SKM-1 (cell line): ENCODE results near the gene TPSB2.
"Not testable (repeated sequence)": the region's sequence is repeated elsewhere in the genome, so short reads cannot be mapped to it uniquely, and the experiment has no call there.

Experiments used
- DNase-seq: peaks from one replicate; lab custom pipeline; 2025; ENCODE audit not compliant: unreplicated experiment; lab: John Stamatoyannopoulos, UW

TPSB2 gene

DNA sequence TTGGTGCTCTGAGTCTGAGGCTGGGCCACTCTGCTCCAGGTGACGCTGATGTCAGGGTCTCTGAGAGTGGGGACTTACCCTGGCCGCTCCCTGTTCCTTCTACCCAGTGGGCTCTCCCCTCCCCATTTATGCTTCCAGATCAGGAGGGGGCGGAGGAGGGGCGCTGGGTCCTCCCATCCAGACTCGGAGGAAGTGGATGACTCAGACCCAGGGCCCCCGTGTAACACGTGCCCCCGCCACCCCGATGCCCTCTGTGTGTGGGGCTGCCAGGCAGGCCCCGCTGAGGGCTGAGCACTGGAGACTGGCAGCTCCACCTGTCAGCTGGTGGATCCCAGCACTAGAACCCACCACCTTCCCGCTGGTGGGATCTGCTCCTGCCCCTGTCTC is at the start of gene TPSB2:
TSS of gene TPSB2 (minus strand) at position 101 of the 387 bp plus-strand sequence. CDS start 233 bp downstream, outside the sequence.
- DNase-seq: not testable (repeated sequence)

DNA sequence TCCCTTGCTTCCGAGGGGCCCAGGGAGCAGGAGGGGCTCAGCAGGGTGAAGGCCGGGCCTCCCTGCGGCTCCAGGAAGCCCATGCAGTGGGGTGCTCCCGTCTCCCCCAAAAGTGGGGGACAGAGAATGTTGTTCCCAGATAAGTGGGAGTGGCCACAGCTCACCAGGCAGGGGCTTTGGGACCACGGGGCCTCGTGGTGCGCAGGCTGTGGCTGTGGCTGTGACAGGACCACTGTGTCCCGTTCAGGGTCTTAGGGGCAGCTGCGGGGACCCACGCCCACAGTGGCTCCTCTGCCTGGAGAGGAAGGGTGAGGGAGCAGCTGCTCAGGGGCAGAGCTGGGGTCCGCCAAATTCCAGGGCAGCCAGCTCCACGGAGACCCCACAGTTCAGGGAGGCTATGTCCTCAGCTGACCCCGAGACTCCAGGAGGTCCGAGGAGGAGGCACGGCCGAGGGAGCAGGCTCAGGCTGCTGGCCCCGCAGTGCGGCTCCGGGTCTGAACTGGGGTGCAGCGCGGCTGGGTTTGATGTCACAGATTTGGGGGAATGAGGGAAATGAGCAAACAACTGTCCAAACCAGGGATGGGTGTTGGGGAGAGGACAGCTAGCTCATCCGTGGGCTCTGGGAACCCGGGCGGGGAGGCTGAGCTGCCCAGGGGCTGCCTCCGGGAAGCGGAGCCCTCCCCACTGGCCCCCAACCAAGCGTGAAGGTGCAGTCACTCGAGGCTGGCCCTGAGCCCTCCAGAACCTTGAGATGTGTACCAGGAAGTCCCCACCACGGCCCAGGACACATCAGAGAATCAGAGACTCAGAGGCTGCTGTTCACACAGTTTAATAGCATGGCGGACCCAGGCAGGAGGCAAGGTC is 49.3 kb upstream of the TPSB2 start:
- DNase-seq: no peak

DNA sequence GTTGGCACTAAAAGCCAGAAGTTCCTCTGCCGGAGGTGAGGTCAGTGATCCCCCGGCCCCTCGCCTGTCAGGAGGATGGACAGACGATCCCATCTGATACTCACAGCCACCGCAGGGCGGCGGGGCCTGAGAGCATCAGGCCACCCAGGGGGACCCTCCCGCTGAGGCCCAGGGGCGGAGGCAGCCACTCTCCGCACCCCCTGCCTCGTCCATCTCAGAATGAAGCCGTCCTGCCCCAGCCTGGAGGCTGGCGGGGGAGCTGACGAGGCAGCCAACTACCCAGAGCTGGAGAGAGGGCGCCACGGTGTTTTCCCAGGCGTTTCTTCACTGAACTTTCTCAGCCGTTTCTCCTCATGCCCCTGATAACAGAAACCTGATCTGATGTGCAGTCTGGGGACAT is 48.5 kb upstream of the TPSB2 start:
- no peak for DNase-seq

DNA sequence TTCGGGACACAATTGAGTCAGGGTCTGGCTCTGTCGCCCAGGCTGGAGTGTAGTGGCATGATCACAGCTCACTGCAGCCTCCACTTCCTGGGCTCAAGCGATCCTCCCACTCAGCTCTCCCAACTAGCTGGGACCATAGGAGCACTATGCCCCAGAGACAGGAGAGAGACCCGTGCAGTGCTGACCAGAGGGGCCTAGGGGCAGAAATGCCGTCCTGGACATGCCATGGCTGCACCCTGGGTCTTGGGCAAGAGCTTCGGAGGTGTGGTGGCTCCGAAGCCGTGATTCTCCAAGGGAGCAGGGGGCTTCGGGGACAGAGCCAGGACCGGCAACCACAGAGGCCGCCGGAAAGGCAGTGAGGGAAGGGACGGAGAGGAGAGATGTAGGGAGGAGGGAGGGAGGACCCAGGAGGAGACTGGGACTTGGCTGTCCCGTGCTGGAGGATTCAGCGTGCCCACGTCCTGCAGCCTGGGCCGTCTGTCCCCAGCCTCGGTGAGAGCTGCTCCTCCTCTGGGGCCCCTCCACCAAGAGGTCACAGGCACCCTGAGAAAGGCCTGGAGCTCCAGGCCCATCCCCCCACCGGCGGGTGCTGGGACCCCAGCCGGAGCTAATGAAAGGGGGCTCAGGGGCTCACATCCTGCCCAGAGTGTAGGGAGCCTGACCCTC is 47.8 kb upstream of the TPSB2 start:
- DNase-seq: no peak

DNA sequence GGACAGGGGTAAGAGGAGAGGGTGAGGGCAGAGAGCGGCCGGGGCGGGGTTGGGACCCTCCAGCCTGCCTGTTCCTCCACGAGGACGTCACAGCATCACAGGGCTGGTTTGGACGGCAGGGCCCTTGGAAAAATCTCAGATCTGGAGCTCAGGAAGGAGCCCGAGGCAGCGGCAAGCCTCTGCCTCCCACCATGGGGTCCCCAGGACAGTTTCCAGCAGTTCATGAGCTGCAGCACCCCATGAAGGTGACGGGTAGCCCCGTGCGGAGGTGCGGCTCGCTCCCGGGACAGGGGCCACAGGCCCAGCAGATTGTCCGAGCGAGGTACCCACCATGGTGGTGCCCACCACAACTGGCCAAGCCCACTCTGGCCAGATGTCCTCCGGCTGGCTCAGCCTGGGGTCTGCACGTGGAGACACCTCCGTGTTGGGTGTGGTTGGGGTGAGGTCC is 47.2 kb upstream of the TPSB2 start:
- no peak for DNase-seq

DNA sequence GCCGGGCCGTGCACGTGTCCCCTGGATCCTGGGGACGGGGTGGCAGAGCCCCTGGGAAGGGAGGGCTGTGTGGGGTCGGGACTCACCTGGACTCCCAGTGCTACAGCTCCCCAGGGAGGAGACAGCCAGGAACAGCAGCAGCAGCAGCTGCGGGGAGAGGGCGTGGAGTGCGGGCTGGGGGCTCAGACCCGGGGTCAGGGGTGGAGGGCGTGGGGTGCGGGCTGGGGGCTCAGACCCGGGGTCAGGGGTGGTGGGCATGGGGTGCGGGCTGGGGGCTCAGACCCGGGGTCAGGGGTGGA is 46.5 kb upstream of the TPSB2 start:
- no peak for DNase-seq

DNA sequence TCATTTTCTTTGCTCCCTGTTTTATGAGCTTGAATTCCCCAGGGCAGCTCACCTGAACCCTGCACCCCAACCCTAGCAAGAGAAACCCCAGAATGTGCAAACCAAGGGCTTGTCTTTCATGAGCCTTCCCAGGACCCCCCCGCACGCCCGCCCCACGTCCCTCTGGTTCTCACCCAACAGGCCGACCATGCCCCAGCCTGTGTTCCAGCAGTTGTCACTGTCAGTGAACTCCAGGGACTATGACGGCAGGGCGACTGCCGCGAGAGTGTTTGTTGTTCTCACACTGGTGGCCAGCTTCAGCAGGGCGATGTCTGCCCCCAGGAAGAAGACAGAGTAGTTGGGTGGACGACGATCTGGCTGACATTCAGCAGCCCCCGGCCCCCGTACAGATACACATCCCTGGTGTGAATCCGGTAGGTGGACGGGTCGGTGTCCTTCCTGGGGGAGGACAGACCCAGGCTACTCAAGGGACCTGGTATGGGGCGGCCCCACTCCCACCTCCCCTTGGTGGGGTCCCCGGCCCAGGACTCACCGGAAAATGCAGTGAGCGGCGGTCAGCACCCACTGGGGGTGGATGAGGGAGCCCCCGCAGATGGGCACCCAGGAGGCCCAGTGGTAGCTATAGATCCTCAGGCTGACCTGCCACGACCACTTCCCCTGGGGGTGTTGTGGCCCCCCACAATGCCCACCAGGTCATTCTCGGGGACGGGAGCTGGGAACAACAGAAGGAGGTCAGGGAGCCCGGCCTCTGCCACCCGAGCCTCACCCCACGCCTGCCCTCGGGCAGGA is 46.0 kb upstream of the TPSB2 start:
- DNase-seq: no peak

DNA sequence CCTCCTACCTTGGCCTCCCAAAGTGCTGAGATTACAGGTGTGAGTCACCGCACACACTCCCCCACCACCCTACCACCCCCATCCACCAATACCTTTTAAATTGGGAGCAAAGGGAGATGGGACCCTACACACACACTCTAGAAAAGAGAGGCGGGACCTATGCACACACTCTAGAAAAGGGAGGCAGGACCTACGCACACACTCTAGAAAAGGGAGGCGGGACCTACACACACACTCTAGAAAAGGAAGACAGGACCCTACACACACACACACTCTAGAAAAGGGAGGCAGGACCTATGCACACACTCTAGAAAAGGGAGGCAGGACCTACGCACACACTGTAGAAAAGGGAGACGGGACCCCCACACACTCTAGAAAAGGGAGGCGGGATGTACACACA is 44.8 kb upstream of the TPSB2 start:
- DNase-seq: no peak

DNA sequence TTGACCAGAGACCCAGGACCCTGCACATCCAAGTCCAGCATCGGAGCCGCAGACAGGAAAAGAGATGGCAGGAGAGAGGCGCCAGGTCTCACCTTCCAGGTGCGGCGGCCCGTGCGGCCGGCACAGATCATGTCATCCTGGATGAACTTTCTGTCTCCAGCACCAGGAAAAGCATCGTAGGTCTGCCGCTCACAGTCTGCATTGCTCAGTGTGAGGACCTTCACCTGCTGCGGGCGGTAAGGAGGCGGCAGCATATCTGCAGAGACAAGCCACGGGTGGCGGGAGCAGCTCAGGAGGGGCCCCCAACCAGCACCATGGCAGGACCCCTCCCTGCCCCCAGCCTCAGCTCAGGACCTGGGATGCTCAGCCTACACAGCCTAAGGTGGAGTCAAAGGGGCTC is 43.8 kb upstream of the TPSB2 start:
- no peak for DNase-seq

DNA sequence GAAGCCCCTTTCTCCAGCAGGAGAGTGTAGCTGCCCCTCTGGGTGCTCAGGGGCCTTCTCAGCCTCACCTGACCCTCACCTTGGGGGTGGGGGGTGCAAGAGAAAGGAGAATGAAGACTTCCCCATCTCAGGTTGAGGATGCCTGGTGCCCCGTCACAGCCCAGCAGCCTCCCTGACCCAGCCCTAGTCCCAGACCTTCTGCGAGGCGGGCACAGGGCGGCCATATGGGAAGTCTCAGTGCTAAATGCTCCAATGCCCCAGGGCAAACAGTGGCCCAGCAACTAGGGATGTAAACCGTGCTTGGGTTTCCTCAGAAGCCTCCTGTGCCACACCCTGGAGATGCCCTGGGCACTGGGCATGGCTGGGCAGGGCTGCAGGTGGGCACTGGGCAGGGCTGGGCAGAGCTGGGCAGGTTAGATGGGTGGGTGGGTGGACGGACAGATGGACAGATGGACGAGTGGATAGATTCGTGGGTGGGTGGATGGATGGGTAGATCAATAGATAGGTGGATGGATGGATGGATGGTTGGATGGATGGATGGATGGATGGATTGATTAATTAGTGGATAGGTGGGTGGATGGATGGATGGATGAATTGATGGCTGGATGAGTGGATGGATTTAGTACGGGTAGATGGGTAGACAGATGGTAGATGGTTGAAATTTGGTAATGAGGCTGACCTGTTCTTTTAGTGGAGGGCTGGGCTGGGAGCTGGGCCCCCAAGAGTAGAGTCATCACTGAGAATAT is 42.6 kb upstream of the TPSB2 start:
- no peak for DNase-seq

DNA sequence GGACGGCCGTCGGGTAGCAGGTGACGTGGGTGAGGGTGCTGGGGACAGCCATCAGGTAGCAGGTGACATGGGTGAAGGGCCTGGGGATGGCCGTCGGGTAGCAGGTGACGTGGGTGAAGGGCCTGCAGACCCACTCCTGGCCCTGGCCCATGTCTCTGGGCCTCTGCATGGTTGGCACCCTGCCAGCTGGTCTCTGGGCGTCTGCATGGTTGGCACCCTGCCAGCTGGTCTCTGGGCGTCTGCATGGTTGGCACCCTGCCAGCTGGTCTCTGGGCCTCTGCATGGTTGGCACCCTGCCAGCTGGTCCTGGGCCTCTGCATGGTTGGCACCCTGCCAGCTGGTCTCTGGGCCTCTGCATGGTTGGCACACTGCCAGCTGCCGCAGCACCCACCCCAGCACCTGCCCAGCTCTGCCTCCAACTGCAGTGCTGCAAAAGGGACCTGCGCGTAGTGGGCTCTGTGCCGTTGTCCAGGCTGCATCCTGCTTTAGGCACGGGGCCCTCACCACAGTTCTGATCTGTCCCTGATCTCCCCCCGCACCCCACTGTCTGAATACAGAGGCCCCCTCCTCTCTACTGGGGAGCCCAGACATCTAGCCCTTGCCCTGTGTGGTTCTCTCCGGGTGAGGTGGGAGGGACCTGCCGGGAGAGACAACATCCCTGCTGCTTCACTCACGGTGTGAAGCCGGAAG is 41.9 kb upstream of the TPSB2 start:
- DNase-seq: not testable (repeated sequence)

DNA sequence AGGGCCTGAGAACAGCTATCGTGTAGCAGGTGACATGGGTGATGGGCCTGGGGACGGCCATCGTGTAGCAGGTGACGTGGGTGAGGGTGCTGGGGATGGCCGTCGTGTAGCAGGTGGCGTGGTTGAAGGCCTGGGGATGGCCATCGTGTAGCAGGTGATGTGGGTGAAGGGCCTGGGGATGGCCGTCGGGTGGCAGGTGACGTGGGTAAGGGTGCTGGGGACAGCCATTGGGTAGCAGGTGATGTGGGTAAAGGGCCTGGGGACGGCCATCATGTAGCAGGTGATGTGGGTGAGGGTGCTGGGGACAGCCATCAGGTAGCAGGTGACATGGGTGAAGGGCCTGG is 41.4 kb upstream of the TPSB2 start:
- DNase-seq: no peak

DNA sequence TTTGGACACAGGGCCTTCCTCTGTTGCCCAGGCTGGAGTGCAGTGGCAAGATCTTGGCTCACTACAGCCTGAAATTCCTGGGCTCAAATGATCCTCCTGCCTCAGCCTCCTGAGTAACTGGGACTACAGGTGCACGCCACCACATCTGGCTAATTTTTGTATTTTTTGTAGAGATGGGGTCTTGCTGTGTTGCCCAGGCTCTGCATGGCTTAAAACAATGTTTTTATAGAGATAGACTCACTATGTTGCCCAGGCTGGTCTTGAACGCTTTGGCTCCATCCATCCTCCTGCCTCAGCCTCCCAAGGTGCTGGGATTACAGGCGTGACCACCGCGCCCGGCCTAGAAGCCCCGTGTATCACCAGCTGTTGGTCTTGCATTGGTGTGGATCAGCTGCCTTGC is 39.4 kb upstream of the TPSB2 start:
- not testable (repeated sequence) for DNase-seq

DNA sequence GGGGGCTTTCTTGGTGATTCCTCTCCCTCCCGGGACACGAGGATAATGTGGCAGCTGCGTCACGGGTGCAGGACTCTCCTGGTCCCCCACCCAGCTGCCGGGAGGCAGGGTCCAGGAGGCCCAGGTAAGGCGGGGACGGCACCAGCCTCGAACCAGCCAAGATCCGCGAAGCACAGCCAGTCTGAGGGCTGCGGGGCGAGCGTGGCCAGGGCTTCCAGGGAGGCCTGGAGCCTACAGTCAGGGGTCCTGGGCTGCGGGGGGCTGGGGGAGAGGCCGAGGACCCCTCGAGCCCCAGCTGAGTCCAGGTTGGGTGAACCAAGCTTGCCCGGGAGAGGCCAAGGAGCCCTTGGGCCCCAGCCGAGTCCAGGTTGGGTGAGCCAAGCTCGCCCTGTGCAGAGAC is 35.8 kb upstream of the TPSB2 start:
- no peak for DNase-seq

DNA sequence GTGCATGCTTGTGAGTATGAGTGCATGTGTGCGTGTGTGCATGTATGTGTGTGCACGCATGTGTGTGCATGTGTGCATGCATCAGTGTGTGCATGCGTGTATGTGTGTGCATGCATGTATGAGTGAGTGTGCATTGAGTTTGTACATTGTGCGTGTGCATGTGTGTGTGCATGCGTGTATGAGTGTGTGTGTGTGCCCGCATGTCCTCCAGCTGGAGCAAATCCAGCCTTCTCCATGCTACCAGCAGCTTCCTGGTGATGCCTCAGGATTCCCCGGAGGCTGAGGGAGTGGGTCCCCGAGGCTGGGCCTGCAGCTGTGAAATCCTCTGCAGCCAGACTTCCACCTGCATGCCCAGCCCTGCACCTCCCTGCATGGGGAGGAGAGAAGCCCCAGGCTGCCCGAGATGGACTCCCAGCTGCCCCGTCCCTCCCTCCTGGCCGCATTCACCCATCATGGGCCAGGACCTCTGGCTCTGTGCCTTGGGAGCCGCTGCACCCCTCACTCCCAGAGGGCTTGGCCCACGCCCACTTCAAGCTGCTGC is 35.2 kb upstream of the TPSB2 start:
- no peak for DNase-seq

DNA sequence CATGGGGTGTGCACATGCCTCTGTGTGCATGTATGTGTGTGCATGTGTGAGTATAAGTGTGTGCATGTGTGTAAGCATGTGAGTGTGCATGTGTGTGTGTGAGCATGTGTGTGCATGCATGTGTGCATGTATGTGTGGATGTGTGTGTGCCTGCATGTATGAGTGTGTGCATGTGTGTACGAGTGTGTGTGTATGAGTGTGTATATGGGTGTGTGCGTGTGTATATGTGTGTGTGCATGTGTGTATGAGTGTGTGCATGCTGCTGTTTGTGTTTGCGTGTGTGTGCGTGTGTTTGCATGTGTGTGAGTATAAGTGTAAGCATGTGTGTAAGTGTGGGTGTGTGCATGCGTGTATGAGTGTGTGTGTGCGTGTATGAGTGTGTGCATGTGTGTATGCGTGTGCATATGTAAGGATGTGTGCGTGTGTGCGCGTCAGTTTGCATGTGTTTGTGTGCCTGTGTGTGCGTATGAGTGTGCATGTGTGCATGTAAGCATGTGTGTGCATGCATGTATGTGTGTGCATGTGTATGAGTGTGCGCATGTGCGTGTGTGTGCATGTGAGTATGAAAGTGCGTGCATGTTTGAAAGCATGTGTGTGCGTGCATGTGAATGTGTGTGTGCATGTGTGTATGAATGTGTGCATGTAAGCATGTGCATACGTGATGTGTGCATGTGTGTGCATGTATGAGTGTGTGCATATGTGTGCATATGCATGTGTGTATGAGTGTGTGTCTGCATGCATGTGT is 34.5 kb upstream of the TPSB2 start:
- no peak for DNase-seq

DNA sequence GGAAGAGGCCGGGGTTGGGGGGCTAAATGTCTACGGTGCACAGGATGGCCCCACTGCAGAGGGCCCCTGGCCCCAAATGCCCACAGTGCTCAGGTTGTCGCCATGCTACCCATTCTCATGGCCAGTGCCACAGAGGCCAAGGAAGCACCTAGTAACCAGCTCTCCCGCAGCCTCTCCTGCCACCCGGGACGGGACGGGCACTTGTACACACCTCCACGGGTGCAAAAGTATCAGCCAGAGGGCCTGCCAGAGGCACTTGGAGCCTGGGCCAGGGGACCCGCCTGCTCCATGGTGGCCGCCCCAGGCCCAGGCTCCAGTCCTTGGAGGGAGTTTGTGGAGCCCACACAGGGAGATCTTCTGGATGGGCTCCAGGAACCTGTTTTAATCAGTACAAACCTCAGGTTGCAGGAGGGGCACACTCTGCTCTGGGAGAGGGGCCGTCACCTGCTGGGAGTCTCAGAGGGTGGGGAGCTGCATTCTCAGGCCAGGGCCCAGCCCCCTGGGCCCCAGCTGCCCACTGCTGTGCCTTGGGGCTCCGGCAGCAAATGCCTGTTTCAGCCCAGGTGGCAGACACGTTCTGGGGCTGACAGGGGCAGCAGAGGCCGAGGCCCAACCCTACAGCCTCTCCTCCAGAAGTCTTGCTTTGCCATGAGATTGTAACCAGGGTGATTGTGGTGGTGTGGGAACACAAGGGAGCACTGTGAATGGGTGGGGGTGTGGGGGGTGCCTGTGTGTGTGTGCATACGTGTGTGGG is 33.8 kb upstream of the TPSB2 start:
- no peak for DNase-seq

DNA sequence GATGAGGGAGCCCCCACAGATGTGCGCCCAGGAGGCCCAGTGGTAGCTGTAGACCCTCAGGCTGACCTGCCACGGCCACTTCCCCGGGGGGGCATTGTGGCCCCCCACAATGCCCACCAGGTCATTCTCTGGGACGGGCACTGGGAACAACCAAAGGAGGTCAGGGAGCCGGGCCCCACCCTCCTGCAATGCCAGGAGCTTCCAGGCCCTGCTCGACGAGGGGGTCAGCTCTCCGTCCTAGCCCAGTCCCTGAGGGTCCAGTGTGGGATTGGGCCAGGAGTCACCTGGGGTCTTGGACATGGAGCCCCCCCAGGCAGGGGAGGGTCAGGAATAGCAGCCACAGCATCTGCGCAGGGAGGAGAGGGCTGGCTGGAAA is 32.9 kb upstream of the TPSB2 start:
- DNase-seq: no peak

DNA sequence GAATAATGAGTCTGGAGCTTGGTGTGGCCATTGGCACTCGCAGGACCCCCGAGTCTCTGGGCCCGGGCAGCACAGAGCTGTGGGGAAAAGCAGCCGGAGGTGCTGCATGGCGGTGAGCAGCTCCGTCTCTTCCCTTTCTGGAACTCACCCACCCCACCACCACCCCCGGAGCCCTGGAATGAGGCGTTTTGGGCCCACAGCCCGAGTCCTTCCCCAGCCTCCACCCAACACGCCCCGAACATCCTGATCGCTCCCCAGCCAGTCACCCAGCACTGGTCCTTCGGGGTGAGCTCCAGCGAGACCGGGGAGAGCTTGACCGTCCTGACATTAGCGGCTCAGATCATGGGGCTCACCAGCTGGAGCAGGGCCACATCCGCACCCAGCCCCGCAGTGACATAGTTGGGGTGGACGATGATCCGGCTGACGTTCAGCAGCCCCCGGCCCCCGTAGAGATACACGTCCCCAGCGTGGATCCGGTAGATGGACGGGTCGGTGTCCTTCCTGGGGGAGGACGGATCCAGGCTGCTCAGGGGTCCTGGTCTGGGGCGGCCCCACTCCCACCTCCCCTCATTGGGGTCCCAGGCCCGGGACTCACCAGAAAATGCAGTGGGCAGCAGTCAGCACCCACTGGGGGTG is 32.3 kb upstream of the TPSB2 start:
- no peak for DNase-seq
